ENCODE data around the gene PROX1.

GRCh38 chr1:214067853-214068703, 80.3 kb downstream of the PROX1 start:
- TF ChIP-seq, protein P1, sequence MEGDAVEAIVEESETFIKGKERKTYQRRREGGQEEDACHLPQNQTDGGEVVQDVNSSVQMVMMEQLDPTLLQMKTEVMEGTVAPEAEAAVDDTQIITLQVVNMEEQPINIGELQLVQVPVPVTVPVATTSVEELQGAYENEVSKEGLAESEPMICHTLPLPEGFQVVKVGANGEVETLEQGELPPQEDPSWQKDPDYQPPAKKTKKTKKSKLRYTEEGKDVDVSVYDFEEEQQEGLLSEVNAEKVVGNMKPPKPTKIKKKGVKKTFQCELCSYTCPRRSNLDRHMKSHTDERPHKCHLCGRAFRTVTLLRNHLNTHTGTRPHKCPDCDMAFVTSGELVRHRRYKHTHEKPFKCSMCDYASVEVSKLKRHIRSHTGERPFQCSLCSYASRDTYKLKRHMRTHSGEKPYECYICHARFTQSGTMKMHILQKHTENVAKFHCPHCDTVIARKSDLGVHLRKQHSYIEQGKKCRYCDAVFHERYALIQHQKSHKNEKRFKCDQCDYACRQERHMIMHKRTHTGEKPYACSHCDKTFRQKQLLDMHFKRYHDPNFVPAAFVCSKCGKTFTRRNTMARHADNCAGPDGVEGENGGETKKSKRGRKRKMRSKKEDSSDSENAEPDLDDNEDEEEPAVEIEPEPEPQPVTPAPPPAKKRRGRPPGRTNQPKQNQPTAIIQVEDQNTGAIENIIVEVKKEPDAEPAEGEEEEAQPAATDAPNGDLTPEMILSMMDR (IDR thresholded peaks at IDR 0.05): no peak
- no peak for TF ChIP-seq EZH2 (IDR thresholded peaks at IDR 0.05; ENCODE audit: borderline replicate concordance, insufficient read depth, low read depth, low read length, poor library complexity, severe bottlenecking)

Data from B cell (primary cell).